ENCODE data around the gene PER2.

Gene PER2

GRCh38 chr2:238250896-238251295 lies 37.5 kb downstream of the PER2 start:
- no peak for DNase-seq (ENCODE audit: low read depth)

- no peak for DNase-seq (ENCODE audit: low read depth)
These were observed 40.5 kb downstream of the PER2 start for GRCh38 chr2:238247841-238248453.

GRCh38 chr2:238247002-238247822 lies 41.2 kb downstream of the PER2 start:
- no peak for DNase-seq (ENCODE audit: low read depth)

GRCh38 chr2:238244151-238244550 lies 44.3 kb downstream of the PER2 start:
- no peak for DNase-seq (ENCODE audit: low read depth)

- DNase-seq (ENCODE audit: low read depth): no peak
These were observed 44.8 kb downstream of the PER2 start for GRCh38 chr2:238243496-238244076.

- DNase-seq (ENCODE audit: low read depth): no peak
These were observed 45.5 kb downstream of the PER2 start for GRCh38 chr2:238242731-238243495.

- no peak for DNase-seq (ENCODE audit: low read depth)
These were observed 46.4 kb downstream of the PER2 start for GRCh38 chr2:238241970-238242369.

- DNase-seq (ENCODE audit: low read depth): no peak
These were observed 47.4 kb downstream of the PER2 start for GRCh38 chr2:238240757-238241711.

- DNase-seq (ENCODE audit: low read depth): no peak
These were observed 48.3 kb downstream of the PER2 start, which contains the start of gene HES6 for GRCh38 chr2:238239863-238240756. Gene HES6, minus strand, starts transcription at chr2:238240038. Its CDS starts 133 bp downstream, at chr2:238239905.

- DNase-seq (ENCODE audit: low read depth): no peak
These were observed 48.9 kb downstream of the PER2 start for GRCh38 chr2:238239543-238239862.

- DNase-seq (ENCODE audit: low read depth): no peak
These were observed 49.5 kb downstream of the PER2 start for GRCh38 chr2:238238766-238239542.

- DNase-seq (ENCODE audit: low read depth): no peak
These were observed 50.1 kb downstream of the PER2 start for GRCh38 chr2:238238311-238238765.

GRCh38 chr2:238237431-238238135 lies 50.8 kb downstream of the PER2 start:
- no peak for DNase-seq (ENCODE audit: low read depth)

- DNase-seq (ENCODE audit: low read depth): no peak
These were observed 51.8 kb downstream of the PER2 start for GRCh38 chr2:238236571-238236970.

- DNase-seq (ENCODE audit: low read depth): no peak
These were observed 52.6 kb downstream of the PER2 start for GRCh38 chr2:238235856-238236255.

GRCh38 chr2:238235331-238235732 lies 53.1 kb downstream of the PER2 start:
- no peak for DNase-seq (ENCODE audit: low read depth)

- DNase-seq (ENCODE audit: low read depth): no peak
These were observed 54.8 kb downstream of the PER2 start for GRCh38 chr2:238233625-238234024.

- DNase-seq (ENCODE audit: low read depth): no peak
These were observed 56.6 kb downstream of the PER2 start for GRCh38 chr2:238231809-238232208.
